Esophagus squamous epithelium (tissue), 4 donors: Measurements from ENCODE around the gene LYRM7.

Experiments used
- CTCF ChIP-seq, 6 experiments: fragments of 450-650 bp in 4 of 6; fragments of 200-600 bp in 2 of 6; sonication (generic) in 2 of 6; IDR thresholded peaks; one replicate each; pipeline ENCODE4 v1.5.1; 2016 to 2019; ENCODE audit warnings: antibody characterized with exemption in 6 of 6, mild to moderate bottlenecking in 4 of 6, moderate library complexity in 4 of 6
- POLR2A ChIP-seq, 4 donors: fragments of 450-650 bp; IDR thresholded peaks; one replicate each; pipeline ENCODE4 v1.6.1; 2017; ENCODE audit warnings: antibody characterized with exemption in 4 of 4, mild to moderate bottlenecking in 4 of 4, moderate library complexity in 3 of 4

GRCh38 chr5:131156385-131156784 is 14.4 kb upstream of the LYRM7 start:
- TF ChIP-seq POLR2A (IDR thresholded peaks at IDR 0.05) (no peak), CTCF (IDR thresholded peaks at IDR 0.05) (no peak)
